Peyer's patch (tissue), 4 donors: ENCODE results near the gene CDHR1.

Experiments used
- CTCF ChIP-seq, 6 experiments: fragments of 450-650 bp in 4 of 6; fragments of 200-600 bp in 2 of 6; sonication (generic) in 1 of 6; IDR thresholded peaks; one replicate each; pipeline ENCODE4 v1.5.1; 2017 to 2019; ENCODE audit warnings: antibody characterized with exemption in 6 of 6, mild to moderate bottlenecking in 3 of 6, moderate library complexity in 1 of 6
- POLR2A ChIP-seq, 2 donors: fragments of 450-650 bp; IDR thresholded peaks; one replicate each; pipeline ENCODE4 v1.5.1; 2017; ENCODE audit warnings: antibody characterized with exemption in 2 of 2, mild to moderate bottlenecking in 2 of 2, moderate library complexity in 2 of 2

- TF ChIP-seq CTCF (IDR thresholded peaks at IDR 0.05) (no peak), POLR2A (IDR thresholded peaks at IDR 0.05) (no peak)
Measured at GRCh38 chr10:84158550-84158949, 35.8 kb upstream of the CDHR1 start.
